ENCODE measurements around the gene SGCG. TPM values are rescaled to one million over a fixed set of nuclear protein-coding genes. Genes with fewer than 3 reads are reported as not detected.

SGCG gene
- total and polyA plus RNA-seq, 12 donors: 0.32 to 1.3 (median 0.47) TPM; not detected in 6

GRCh38 chr13:23323946-23324709 lies 143.3 kb downstream of the SGCG start:
- H3K27me3 ChIP-seq: no peaks in the 10 kb centered on the region
- no peaks in the 10 kb centered on the region for H3K36me3 ChIP-seq (replicated peaks in 1 of 2)
- intact Hi-C loops (cut with DNase I): no loop called here
- no peak for DNase-seq
- H3K27ac ChIP-seq: no peak overlapping the region
- H3K4me1 ChIP-seq (replicated peaks in 1 of 2): peaks cover 0 to 6% of the 10 kb centered on the region in 2 donors
- WGBS, 4 donors: 70 to 81% (median 72%) methylated on average over 12 to 17 of the region's 17 CpGs
- TF ChIP-seq, protein P1, sequence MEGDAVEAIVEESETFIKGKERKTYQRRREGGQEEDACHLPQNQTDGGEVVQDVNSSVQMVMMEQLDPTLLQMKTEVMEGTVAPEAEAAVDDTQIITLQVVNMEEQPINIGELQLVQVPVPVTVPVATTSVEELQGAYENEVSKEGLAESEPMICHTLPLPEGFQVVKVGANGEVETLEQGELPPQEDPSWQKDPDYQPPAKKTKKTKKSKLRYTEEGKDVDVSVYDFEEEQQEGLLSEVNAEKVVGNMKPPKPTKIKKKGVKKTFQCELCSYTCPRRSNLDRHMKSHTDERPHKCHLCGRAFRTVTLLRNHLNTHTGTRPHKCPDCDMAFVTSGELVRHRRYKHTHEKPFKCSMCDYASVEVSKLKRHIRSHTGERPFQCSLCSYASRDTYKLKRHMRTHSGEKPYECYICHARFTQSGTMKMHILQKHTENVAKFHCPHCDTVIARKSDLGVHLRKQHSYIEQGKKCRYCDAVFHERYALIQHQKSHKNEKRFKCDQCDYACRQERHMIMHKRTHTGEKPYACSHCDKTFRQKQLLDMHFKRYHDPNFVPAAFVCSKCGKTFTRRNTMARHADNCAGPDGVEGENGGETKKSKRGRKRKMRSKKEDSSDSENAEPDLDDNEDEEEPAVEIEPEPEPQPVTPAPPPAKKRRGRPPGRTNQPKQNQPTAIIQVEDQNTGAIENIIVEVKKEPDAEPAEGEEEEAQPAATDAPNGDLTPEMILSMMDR (IDR thresholded peaks at IDR 0.05): no peak
- TF ChIP-seq POLR2A (IDR thresholded peaks at IDR 0.05): no peak
- no peaks in the 10 kb centered on the region for H3K9me3 ChIP-seq (replicated peaks in 1 of 3)
- H3K4me3 ChIP-seq: no peak overlapping the region

GRCh38 chr13:23325191-23325590 lies 144.4 kb downstream of the SGCG start:
- Histone ChIP-seq H3K27me3 (no peaks in the 10 kb centered on the region), H3K36me3 (replicated peaks in 1 of 2) (no peaks in the 10 kb centered on the region), H3K9me3 (replicated peaks in 1 of 3) (no peaks in the 10 kb centered on the region), H3K4me3 (no peak overlapping the region), H3K27ac (no peak overlapping the region), H3K4me1 (replicated peaks in 1 of 2) (peaks cover 0 to 6% of the 10 kb centered on the region in 2 donors)
- no peak for DNase-seq
- intact Hi-C loops (cut with DNase I): no loop called here
- TF ChIP-seq POLR2A (IDR thresholded peaks at IDR 0.05): no peak
- TF ChIP-seq, protein P1 (IDR thresholded peaks at IDR 0.05): no peak
- 83 to 93% (median 88%) methylated on average over 2 of the region's 2 CpGs for WGBS, 4 donors

DNA sequence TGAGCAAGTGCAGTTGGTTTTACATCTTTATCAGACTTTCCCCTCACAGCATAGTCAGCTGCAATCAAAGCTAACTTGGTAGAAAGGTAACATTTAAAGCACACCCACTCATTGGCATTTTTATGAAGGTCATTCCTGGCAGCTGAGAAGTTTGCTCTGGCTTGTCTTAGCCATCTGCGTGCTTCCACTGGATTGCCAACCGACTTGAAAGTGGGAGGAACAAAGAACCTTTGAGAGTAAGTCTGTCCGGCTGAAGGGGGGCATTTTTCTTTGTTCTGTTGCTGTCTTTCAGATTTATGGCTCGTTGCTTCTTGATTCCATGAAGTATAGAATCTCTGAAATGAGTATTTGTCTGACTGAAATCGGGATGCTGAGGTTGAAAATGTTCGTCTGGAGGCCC lies 149.6 kb downstream of the SGCG start:
- intact Hi-C loops (cut with DNase I): no loop called here
- WGBS, 4 donors: 69 to 77% (median 73%) methylated on average over 6 of the region's 6 CpGs
- no peaks in the 10 kb centered on the region for H3K9me3 ChIP-seq (replicated peaks in 1 of 3)

GRCh38 chr13:23339225-23339624 lies 158.4 kb downstream of the SGCG start:
- Histone ChIP-seq H3K36me3 (replicated peaks in 1 of 2) (peaks cover 0 to 9% of the 10 kb centered on the region in 2 donors), H3K4me3 (no peak overlapping the region), H3K4me1 (replicated peaks in 1 of 2) (no peaks in the 10 kb centered on the region), H3K27ac (no peak overlapping the region), H3K9me3 (replicated peaks in 1 of 3) (no peaks in the 10 kb centered on the region), H3K27me3 (no peaks in the 10 kb centered on the region)
- TF ChIP-seq POLR2A (IDR thresholded peaks at IDR 0.05): no peak
- TF ChIP-seq, protein P1 (IDR thresholded peaks at IDR 0.05): no peak
- 91 to 98% (median 96%) methylated on average over 1 of the region's 1 CpG for WGBS, 4 donors
- DNase-seq: no peak
- intact Hi-C loops (cut with DNase I): no loop called here

More for the DNA sequence above, 149.6 kb downstream of the SGCG start:
- no peak for DNase-seq
- Histone ChIP-seq H3K4me1 (replicated peaks in 1 of 2) (no peaks in the 10 kb centered on the region), H3K27me3 (no peaks in the 10 kb centered on the region), H3K4me3 (no peak overlapping the region), H3K27ac (no peak overlapping the region), H3K36me3 (replicated peaks in 1 of 2) (no peaks in the 10 kb centered on the region)
- TF ChIP-seq, protein P1 (IDR thresholded peaks at IDR 0.05): no peak
- no peak for TF ChIP-seq POLR2A (IDR thresholded peaks at IDR 0.05)

All from adrenal gland (tissue), 12 donors.